MM.1S (cell line): ENCODE results near the gene TAF11L4.
"Not testable (repeated sequence)": the region's sequence is repeated elsewhere in the genome, so short reads cannot be mapped to it uniquely, and the experiment has no call there.

Source experiments
- EZH2 ChIP-seq: fragments of 300-600 bp; sonication (generic); optimal IDR thresholded peaks from 2 replicates; pipeline ENCODE3; 2017; ENCODE audit warnings: low read depth, mild to moderate bottlenecking, antibody characterized with exemption, low read length, mixed read lengths
- EZH2phosphoT487 ChIP-seq: fragments of 300-600 bp; sonication (generic); IDR thresholded peaks from 2 replicates; pipeline ENCODE4 v1.6.1; 2018; ENCODE audit warnings: antibody characterized with exemption, low read length
- TF ChIP-seq, protein P1 (sequence below): fragments of 300-600 bp; sonication (generic); IDR thresholded peaks from 2 replicates; pipeline ENCODE4 v1.5.1; 2016; ENCODE audit warnings: antibody characterized with exemption, low read length, mixed read lengths

DNA sequence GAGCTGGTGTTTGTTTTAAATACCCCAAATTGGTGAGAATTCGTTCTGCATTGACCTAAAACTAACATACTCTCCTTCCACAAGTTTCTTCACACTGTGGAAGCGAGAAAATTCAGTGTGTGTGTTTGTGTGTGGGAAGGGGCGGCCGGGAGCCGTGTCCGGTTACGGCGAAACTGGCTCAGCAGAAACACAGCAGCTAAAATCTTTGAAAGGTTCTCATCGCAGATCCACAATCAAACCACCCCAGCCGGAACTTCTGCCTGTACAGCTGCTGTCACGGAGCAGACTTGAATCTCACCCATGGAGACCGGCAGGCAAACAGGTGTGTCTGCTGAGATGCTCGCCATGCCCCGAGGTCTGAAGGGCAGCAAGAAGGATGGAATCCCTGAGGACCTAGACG, 3.5 kb upstream of the TAF11L4 start, which contains the start of gene TAF11L3:
- TF ChIP-seq, protein P1, sequence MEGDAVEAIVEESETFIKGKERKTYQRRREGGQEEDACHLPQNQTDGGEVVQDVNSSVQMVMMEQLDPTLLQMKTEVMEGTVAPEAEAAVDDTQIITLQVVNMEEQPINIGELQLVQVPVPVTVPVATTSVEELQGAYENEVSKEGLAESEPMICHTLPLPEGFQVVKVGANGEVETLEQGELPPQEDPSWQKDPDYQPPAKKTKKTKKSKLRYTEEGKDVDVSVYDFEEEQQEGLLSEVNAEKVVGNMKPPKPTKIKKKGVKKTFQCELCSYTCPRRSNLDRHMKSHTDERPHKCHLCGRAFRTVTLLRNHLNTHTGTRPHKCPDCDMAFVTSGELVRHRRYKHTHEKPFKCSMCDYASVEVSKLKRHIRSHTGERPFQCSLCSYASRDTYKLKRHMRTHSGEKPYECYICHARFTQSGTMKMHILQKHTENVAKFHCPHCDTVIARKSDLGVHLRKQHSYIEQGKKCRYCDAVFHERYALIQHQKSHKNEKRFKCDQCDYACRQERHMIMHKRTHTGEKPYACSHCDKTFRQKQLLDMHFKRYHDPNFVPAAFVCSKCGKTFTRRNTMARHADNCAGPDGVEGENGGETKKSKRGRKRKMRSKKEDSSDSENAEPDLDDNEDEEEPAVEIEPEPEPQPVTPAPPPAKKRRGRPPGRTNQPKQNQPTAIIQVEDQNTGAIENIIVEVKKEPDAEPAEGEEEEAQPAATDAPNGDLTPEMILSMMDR, result not testable (repeated sequence)
- TF ChIP-seq EZH2, EZH2phosphoT487: not testable (repeated sequence)
